H54 (cell line): ENCODE results near the gene PDLIM7.
A peak's percentile ranks its signal among the peaks of the same experiment; 100 is the strongest.

Experiments
- DNase-seq: peaks from one replicate; pipeline ENCODE4 v3.0.0; 2011; ENCODE audit warnings: low spot score, mixed read lengths; ENCODE audit not compliant: insufficient read length
- FAIRE-seq: peaks from 3 replicates; lab custom pipeline; 2011; peaks lifted over from hg19 to GRCh38; lab: Jason Lieb, UNC
- POLR2A ChIP-seq: IDR thresholded peaks from 2 replicates; pipeline ENCODE4 v1.6.1; 2011; ENCODE audit warnings: low read depth, mild to moderate bottlenecking, low read length

PDLIM7 gene

DNA sequence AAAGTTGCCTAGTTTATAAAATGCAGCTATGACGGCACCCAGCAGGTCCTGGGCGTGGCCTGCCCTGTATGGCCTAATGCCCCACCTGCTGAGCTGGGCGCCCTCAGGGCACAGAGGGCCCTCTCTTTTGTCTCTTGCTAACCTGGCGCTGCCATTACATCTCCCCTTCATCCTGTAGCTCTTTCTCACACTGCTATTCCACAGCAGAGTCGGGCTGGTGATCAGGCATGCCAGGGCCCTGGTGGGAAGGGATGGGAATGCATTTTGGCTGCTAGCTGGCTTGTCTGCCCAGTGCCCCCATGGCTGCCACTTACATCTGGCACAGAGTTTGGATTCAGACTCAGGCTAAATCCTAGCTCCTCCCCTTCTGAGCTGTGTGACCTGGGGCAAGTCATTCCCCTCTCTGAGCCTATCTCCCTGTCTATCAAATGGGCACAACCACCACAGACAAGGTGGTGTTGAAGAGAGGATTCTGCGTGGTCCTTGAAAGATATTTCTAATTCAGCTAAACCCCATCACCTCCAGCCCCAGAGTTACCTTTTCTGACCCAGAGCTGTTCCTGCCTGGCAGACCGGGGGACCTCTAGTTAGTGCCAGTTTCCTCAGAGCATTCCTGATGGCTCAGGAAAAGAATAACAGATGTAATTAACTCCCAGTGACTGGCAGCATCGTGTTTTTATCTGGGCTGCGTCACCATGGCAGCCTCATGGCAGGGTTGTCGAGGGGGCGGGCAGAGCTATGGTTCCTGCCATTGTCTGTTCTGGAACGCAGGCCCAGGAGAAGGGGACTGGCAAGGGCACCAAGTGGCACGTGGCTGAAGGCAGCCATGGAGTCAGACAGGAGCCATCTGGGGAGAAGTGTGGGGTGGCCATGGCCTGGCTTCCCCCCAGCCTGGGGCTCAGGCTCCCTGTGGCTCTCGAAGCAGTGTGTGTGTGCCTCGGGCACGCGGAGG lies 44.4 kb downstream of the PDLIM7 start:
- TF ChIP-seq POLR2A = no peak
- DNase-seq (peak; percentile 75), FAIRE-seq (no peak)

DNA sequence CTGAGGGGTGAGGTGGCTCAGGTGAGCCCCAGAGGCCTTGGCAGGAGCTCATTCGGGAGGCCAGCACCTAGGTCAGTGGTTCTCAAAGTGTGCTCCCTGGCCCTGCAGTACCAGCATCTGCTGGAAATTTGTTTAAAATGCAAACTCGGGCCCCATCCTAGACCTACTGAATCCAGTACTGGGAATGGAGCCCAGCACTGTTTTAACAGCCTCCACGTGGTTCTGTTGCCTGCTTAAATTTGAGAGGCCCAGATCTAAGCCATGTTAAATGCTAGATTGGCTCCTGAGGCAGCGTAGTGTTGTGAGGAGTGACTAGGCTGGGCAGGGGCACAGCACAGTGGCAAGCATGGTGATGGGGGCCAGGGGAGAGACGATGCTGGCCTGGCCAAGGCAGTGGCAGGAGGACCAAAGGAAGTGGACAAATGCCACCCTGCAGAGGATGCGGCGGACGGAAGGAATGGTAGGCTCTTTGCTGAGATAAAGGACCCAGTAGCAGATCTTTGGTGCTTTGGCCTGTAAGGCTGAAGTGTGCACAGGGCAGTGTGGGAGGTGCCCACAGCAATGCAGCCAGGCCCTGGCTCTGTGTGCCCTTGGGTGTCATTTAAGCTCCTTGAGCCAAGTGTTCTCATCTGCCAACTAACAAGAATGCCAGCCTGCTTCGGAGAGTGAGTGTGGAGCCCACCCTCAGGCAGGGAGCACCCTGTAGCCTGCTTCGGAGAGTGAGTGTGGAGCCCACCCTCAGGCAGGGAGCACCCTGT lies 46.6 kb downstream of the PDLIM7 start:
- DNase-seq = no peak
- no peak for TF ChIP-seq POLR2A
- no peak for FAIRE-seq

DNA sequence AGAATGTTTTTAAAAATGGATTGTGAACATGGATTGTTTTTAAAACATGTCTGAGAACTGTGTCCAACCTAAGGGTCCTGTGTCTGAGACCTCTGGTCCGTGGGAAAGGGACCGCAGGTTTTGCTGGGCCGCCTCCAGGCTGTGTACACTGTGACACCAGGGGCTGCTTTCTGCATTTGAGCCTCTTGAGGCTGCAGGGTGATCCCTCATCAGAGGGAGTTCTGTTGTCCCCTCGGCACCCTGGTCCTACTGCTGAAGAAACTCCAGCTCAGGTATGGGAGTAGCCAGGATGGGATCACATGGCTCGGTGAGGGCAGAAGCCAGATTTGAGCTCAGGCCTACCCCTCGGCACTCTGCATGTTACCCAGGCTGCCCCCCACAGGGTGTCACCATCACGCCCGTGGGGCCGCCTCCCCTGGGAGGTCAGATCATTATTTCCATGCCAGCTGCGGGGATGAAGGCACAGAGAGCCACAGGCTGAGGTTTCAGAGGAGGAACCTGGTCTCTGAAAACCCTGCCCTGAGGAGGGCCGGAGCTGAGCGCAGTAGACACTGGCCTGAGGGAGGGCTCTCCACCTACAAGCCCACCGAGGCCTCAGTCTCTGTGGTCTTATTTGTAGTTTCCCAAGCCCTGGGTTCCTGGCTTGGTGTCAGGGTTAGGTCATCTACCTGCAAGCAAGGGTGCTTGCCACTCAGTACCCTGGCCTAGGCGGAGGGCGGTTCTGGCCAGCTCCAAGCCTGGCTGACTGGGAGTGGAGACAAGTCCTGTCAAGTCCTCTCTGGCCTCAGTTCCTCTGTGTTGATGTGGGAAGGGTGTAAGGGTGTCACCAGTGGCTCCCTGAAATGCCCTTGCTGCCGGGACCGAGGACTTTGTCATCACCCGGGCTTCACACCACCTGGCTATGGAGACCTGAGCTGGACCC lies 48.0 kb downstream of the PDLIM7 start:
- FAIRE-seq = no peak
- TF ChIP-seq POLR2A = no peak
- DNase-seq = no peak

DNA sequence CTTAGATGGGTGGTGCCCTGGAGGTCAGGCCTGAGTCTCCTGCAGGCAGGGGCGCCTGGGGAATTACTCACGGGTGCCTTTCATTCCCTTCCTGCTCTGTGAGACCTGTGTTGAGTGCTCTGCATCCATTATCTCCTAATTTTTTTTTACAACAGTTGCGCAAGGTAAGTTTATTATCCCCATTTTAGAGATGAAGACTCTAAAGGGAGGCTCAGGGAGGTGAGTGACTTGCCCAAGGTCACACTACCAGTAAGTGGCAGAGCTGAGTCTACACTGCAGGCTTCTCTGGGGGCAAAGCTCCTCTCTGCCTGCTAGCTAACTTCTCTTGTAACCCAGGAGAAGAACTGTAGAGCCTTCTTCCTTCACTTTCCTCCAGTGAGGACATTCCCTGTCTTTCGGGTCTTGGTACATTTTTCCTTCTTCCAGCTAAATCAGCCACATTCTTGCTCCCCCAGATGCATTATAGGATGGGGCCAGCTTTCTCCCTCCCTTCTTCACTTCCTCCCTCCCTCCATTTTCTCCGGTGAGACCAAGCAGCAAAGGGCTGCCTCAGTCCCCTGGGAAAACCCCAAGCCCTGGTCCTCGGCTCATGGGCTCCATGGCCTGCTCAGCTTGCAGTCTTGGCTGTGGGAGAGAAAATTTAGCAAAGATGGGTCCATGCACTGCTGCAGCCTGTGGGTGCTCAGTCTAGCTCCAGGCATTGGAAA lies 49.0 kb downstream of the PDLIM7 start:
- DNase-seq = no peak
- TF ChIP-seq POLR2A = no peak
- FAIRE-seq = no peak

DNA sequence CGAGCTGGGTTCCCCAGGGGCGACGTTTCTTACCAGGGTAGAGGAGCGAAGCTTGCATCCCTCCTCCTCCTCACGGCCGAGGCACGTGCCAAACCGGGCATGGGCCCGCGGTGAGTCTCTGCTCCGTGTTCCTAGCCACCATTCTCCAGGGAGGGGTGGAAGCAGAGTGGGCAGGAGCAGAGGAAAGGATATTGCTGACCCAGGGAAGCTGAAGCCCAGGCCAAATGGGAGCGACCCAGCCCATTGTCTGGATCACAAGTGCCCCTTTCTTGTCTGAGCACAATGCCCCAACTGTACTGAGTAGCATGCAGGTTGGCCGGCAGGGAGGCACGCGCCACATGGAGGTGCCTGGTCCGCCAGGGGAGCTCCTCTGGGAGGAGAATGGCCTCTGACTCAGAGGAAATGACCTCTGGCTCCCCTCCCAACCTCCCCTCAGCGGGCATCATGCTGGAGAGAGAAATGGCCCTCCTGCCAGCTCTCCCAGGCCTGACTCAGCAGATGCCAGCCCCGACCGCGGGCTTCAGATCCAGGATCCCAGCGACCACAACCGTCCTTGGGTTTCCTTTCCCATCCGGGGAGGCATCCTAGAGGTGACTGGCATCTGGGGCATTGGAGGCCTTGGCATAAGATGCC lies 49.7 kb downstream of the PDLIM7 start:
- TF ChIP-seq POLR2A = peak; percentile 72
- FAIRE-seq = peak; percentile 68
- DNase-seq = peak; percentile 98

DNA sequence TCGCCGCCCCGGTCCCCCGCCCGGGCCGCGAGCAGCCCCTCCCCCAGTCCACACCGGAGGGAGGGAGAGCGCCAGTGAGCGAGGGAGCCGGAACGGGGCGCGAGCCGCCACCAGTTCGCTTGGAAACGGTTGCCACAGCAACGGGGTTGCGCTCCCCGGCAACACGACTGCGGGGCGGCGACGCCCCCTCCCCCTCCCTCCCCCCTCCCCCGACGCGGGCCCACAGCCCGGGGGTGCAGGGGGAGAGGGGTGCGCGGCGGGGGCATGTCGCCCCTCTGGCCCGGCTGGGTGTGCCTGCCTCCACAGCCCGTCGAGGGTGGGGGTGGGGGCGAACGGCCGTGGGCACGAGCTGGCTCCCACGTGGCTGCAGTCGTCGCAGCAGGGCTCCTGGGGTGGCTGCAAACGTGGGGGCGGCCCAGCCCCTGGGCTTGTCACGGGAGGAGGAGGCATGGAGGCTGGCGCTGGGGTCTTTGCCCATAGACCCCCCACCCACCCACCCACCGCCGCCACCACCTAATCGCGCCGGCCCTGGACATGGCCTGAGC lies 50.3 kb downstream of the PDLIM7 start:
- DNase-seq (peak; percentile 68), FAIRE-seq (no peak)
- TF ChIP-seq POLR2A = no peak

DNA sequence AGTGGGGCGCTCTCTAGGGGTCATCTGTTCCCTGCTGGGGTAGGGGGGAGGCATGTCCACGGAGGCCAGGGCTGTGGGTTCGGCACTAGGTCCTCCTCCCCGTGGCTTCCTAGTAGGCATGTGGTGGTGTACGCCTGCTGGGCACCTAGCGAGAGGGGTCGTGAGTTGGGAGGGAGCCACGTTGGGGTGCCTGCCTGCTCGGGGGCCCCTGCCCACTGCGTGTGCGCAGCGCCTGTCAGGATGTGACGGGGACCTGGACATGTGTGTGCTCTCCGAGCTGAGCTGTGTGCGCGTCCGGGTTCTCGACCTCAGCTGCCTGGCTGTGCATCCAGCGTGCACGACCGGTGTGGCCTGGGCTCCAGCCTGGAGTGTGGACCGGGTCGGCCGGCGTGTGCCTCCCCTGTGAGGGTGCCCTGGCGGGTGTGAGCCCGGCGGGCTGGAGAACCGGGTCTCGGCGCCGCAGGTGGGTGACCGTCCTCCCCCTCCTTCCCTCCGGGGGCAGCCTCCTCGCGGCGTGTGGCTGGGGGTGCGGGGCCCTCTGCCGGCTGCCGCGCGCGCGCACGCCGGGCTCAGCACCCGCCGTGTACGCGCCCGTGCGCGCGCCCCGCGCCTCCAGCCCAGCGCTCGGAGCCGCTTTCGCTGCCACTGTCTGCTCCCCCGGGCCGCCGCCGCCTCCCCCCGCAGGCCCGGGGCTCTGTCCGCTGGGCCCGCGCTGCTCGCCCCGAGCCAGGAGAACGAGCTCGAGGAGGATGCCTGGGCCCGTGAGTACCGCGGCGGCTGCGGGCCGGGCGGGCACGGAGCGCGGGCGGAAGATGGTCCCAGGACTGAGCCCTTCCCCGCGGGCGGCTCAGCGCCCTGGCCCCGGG lies 51.0 kb downstream of the PDLIM7 start, which contains the start of gene PRR7:
Gene PRR7, plus strand, starts transcription at position 615 of the 866 bp plus-strand sequence. CDS start 8,254 bp downstream, outside the sequence.
- TF ChIP-seq POLR2A = peak; percentile 13
- peak; percentile 80 for DNase-seq
- FAIRE-seq = no peak

DNA sequence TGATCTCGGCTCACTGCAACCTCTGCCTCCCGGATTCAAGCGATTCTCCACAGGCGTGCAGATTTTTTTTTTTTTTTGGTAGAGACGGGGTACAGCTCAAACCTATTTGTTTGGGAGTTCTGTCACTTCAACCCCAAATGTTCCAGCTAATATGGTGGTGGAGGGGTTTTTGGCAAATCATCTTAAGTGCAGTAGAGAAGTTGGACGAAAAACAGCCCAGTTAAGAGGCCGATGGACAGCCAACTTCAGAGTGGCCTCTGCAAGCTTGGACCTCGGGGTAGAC lies 51.5 kb downstream of the PDLIM7 start:
- no peak for TF ChIP-seq POLR2A
- DNase-seq (no peak), FAIRE-seq (no peak)

DNA sequence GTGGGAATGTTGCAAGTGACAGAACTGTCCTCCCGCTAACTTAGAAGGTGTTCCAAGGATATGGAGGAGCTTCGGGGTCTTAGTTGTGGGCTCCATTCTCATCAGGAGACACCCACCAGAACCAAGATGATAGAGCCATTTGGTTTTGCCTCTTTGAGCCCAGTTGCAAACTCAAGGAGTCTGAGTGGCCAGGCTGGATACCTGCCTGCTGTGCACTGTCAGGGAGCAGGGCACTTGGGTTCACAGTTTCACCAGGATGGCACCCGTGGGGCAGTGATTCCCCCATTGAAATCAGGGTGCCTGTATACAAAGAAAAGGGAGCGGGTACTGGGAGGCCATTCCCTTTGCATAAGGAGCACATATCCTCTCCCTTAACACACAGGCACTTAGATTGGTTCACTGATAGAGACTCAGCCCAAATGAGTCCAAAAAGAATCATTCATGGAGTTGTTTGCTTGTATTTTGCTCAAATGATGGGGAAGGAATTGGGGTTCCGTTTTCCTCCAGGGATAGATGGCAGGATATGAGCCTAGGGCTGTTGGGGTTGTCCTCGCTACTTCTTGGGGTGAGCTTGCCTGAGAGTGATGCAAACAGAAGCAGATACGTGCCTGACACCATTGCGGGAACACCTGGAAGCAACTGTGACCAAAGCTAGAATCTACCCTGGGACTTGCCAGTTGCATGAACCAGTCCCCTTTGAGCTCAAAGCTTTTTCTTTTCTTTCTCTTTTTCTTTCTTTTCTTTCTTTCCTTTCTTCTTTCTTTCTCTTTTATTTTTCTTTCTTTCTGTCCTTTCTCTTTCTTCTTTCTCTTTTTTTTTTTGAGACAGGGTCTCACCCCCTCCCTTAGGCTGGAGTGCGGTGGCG lies 52.1 kb downstream of the PDLIM7 start:
- FAIRE-seq = no peak
- TF ChIP-seq POLR2A = no peak

More for the DNA sequence above, 52.1 kb downstream of the PDLIM7 start:
- DNase-seq = no peak
